IPS-18a (cell line): ENCODE measurements around the gene CLIC3.

Experiments used
- H3K27ac ChIP-seq: one replicate; pipeline ENCODE4 v1.5.1; 2013; ENCODE audit warnings: low read length
- H3K27me3 ChIP-seq: one replicate; pipeline ENCODE4 v1.6.1; 2013; ENCODE audit warnings: mild to moderate bottlenecking, low read length; ENCODE audit not compliant: control insufficient read depth, insufficient read depth
- H3K36me3 ChIP-seq: one replicate; pipeline ENCODE4 v1.6.1; 2013; ENCODE audit warnings: low read depth, low read length; ENCODE audit not compliant: control insufficient read depth
- H3K4me1 ChIP-seq: one replicate; pipeline ENCODE4 v1.6.1; 2013; ENCODE audit warnings: low read depth, low read length; ENCODE audit not compliant: control insufficient read depth
- H3K4me3 ChIP-seq: one replicate; pipeline ENCODE4 v1.5.1; 2013; ENCODE audit warnings: low read length
- H3K9ac ChIP-seq: one replicate; pipeline ENCODE4 v1.6.1; 2013; ENCODE audit warnings: mild to moderate bottlenecking, low read length, moderate library complexity
- H3K9me3 ChIP-seq: one replicate; pipeline ENCODE4 v1.6.1; 2013; ENCODE audit warnings: low read depth, low read length; ENCODE audit not compliant: control insufficient read depth

The CLIC3 gene

GRCh38 chr9:136957901-136958300 is 38.5 kb downstream of the CLIC3 start:
- H3K27me3 ChIP-seq, result no peaks in the 10 kb centered on the region

GRCh38 chr9:136957461-136957860 is 38.9 kb downstream of the CLIC3 start:
- H3K9ac ChIP-seq, result no peak overlapping the region
- no peaks in the 10 kb centered on the region for H3K9me3 ChIP-seq
- no peaks in the 10 kb centered on the region for H3K36me3 ChIP-seq
- no peak overlapping the region for H3K4me3 ChIP-seq
- H3K4me1 ChIP-seq, result no peaks in the 10 kb centered on the region
- no peaks in the 10 kb centered on the region for H3K27me3 ChIP-seq
- H3K27ac ChIP-seq, result no peak overlapping the region

More at GRCh38 chr9:136957901-136958300, 38.5 kb downstream of the CLIC3 start:
- Histone ChIP-seq H3K4me3 (no peak overlapping the region), H3K36me3 (no peaks in the 10 kb centered on the region), H3K27ac (no peak overlapping the region), H3K9ac (no peak overlapping the region), H3K9me3 (no peaks in the 10 kb centered on the region), H3K4me1 (no peaks in the 10 kb centered on the region)

- Histone ChIP-seq H3K27ac (no peak overlapping the region), H3K36me3 (no peaks in the 10 kb centered on the region), H3K9me3 (no peaks in the 10 kb centered on the region), H3K27me3 (no peaks in the 10 kb centered on the region), H3K4me1 (no peaks in the 10 kb centered on the region), H3K4me3 (no peak overlapping the region), H3K9ac (no peak overlapping the region)
Observed at GRCh38 chr9:136956604-136957003, 39.8 kb downstream of the CLIC3 start.

GRCh38 chr9:136955943-136956335 is 40.4 kb downstream of the CLIC3 start:
- H3K27ac ChIP-seq, result no peak overlapping the region
- H3K36me3 ChIP-seq, result no peaks in the 10 kb centered on the region
- H3K27me3 ChIP-seq, result no peaks in the 10 kb centered on the region
- no peaks in the 10 kb centered on the region for H3K9me3 ChIP-seq
- no peak overlapping the region for H3K9ac ChIP-seq
- H3K4me1 ChIP-seq, result no peaks in the 10 kb centered on the region
- H3K4me3 ChIP-seq, result no peak overlapping the region

GRCh38 chr9:136955202-136955942 is 41.0 kb downstream of the CLIC3 start:
- no peaks in the 10 kb centered on the region for H3K27me3 ChIP-seq
- H3K4me3 ChIP-seq, result no peak overlapping the region
- H3K9ac ChIP-seq, result no peak overlapping the region
- H3K9me3 ChIP-seq, result no peaks in the 10 kb centered on the region
- no peaks in the 10 kb centered on the region for H3K36me3 ChIP-seq
- peaks cover 3% of the 10 kb centered on the region for H3K4me1 ChIP-seq
- H3K27ac ChIP-seq, result no peak overlapping the region

- no peak overlapping the region for H3K27ac ChIP-seq
- no peak overlapping the region for H3K9ac ChIP-seq
- no peak overlapping the region for H3K4me3 ChIP-seq
- H3K4me1 ChIP-seq, result peaks cover 5% of the 10 kb centered on the region
- H3K36me3 ChIP-seq, result no peaks in the 10 kb centered on the region
- H3K27me3 ChIP-seq, result no peaks in the 10 kb centered on the region
- no peaks in the 10 kb centered on the region for H3K9me3 ChIP-seq
Observed at GRCh38 chr9:136954270-136955083, 41.9 kb downstream of the CLIC3 start.

GRCh38 chr9:136953771-136954269 is 42.5 kb downstream of the CLIC3 start:
- H3K4me1 ChIP-seq, result peaks cover 5% of the 10 kb centered on the region
- H3K4me3 ChIP-seq, result no peak overlapping the region
- no peaks in the 10 kb centered on the region for H3K36me3 ChIP-seq
- no peaks in the 10 kb centered on the region for H3K27me3 ChIP-seq
- no peak overlapping the region for H3K9ac ChIP-seq
- H3K9me3 ChIP-seq, result no peaks in the 10 kb centered on the region
- no peak overlapping the region for H3K27ac ChIP-seq

- no peak overlapping the region for H3K9ac ChIP-seq
- H3K36me3 ChIP-seq, result no peaks in the 10 kb centered on the region
- no peak overlapping the region for H3K4me3 ChIP-seq
- peaks cover 5% of the 10 kb centered on the region for H3K4me1 ChIP-seq
- H3K9me3 ChIP-seq, result no peaks in the 10 kb centered on the region
- H3K27ac ChIP-seq, result no peak overlapping the region
- H3K27me3 ChIP-seq, result no peaks in the 10 kb centered on the region
Observed at GRCh38 chr9:136952876-136953770, 43.2 kb downstream of the CLIC3 start.

GRCh38 chr9:136952321-136952850 is 44.0 kb downstream of the CLIC3 start:
- H3K9me3 ChIP-seq, result no peaks in the 10 kb centered on the region
- no peak overlapping the region for H3K27ac ChIP-seq
- no peak overlapping the region for H3K4me3 ChIP-seq
- no peaks in the 10 kb centered on the region for H3K36me3 ChIP-seq
- H3K9ac ChIP-seq, result no peak overlapping the region
- no peaks in the 10 kb centered on the region for H3K27me3 ChIP-seq
- peaks cover 5% of the 10 kb centered on the region for H3K4me1 ChIP-seq

GRCh38 chr9:136951541-136952320 is 44.6 kb downstream of the CLIC3 start, which contains the start of gene LCN12:
LCN12 (plus strand) TSS chr9:136952273; CDS start chr9:136952328, 55 bp downstream.
- H3K4me1 ChIP-seq, result peaks cover 5% of the 10 kb centered on the region
- no peaks in the 10 kb centered on the region for H3K9me3 ChIP-seq
- H3K27me3 ChIP-seq, result no peaks in the 10 kb centered on the region
- no peak within 1 kb of the TSS for H3K9ac ChIP-seq
- H3K4me3 ChIP-seq, result no peak within 1 kb of the TSS
- no peak within 1 kb of the TSS for H3K27ac ChIP-seq
- no peaks in the 10 kb centered on the region for H3K36me3 ChIP-seq
